DND-41 (cell line): ENCODE measurements around the gene ELMO2.

Source experiments
- ATAC-seq: fragments of 200-7000 bp; cut with Tn5 transposase; 3 replicates; pipeline ENCODE4 v1.9.1; 2021; ENCODE audit warnings: low read depth; ENCODE audit not compliant: insufficient read depth
- DNase-seq: peaks from one replicate; pipeline ENCODE4 v3.0.0-alpha.2; 2020
- H2AFZ ChIP-seq: 2 replicates; pipeline ENCODE4 v1.6.0; 2012; ENCODE audit warnings: low read depth, low read length
- H3K27ac ChIP-seq: 2 replicates; pipeline ENCODE4 v1.5.1; 2012; ENCODE audit warnings: low read length, inconsistent platforms
- H3K27me3 ChIP-seq: fragments of 200-600 bp; sonication (generic); 2 replicates; pipeline ENCODE4 v1.6.0; 2012; ENCODE audit warnings: low read length, mild to moderate bottlenecking, inconsistent platforms; ENCODE audit not compliant: insufficient read depth, poor library complexity
- H3K36me3 ChIP-seq: 2 replicates; pipeline ENCODE4 v1.5.1; 2012; ENCODE audit warnings: low read length, inconsistent platforms; ENCODE audit not compliant: insufficient read depth
- H3K4me1 ChIP-seq: 2 replicates; pipeline ENCODE4 v1.5.1; 2012; ENCODE audit warnings: mild to moderate bottlenecking, low read length; ENCODE audit not compliant: insufficient read depth
- H3K4me2 ChIP-seq: 2 replicates; pipeline ENCODE4 v1.6.0; 2012; ENCODE audit warnings: mild to moderate bottlenecking, moderate library complexity, low read length, inconsistent platforms; ENCODE audit not compliant: insufficient read depth
- H3K4me3 ChIP-seq, 2 experiments: fragments of 200-600 bp in 1 of 2; shearing (Covaris generic) in 1 of 2; 2 replicates each; pipeline ENCODE4 v1.5.1; 2012 to 2016; ENCODE audit warnings: inconsistent platforms in 2 of 2, low read length in 2 of 2, mild to moderate bottlenecking in 2 of 2, low read depth in 1 of 2, moderate library complexity in 1 of 2
- H3K79me2 ChIP-seq: 2 replicates; pipeline ENCODE4 v1.6.0; 2012; ENCODE audit warnings: low read length, inconsistent platforms; ENCODE audit not compliant: insufficient read depth
- H3K9ac ChIP-seq: 2 replicates; pipeline ENCODE4 v1.6.0; 2012; ENCODE audit warnings: low read depth, mild to moderate bottlenecking, inconsistent platforms, low read length, moderate library complexity
- H3K9me3 ChIP-seq: 2 replicates; pipeline ENCODE4 v1.5.1; 2012; ENCODE audit warnings: low read length, moderate library complexity, mild to moderate bottlenecking, inconsistent platforms; ENCODE audit not compliant: insufficient read depth, severe bottlenecking
- H4K20me1 ChIP-seq: 2 replicates; pipeline ENCODE4 v1.6.0; 2012; ENCODE audit warnings: low read length; ENCODE audit not compliant: insufficient read depth
- CTCF ChIP-seq: IDR thresholded peaks from 2 replicates; pipeline ENCODE4 v1.5.1; 2012; ENCODE audit warnings: borderline replicate concordance, low read length, moderate library complexity, mild to moderate bottlenecking; ENCODE audit not compliant: poor library complexity, severe bottlenecking; ENCODE audit errors: extremely low read depth
- EZH2 ChIP-seq: IDR thresholded peaks from 3 replicates; pipeline ENCODE4 v1.6.1; 2012; ENCODE audit warnings: borderline replicate concordance, low read depth, mild to moderate bottlenecking, moderate library complexity, low read length, inconsistent platforms; ENCODE audit not compliant: severe bottlenecking

The ELMO2 gene

GRCh38 chr20:46316984-46317684 lies 89.3 kb downstream of the ELMO2 start:
- no peak overlapping the region for H3K4me3 ChIP-seq
- H3K79me2 ChIP-seq = no peaks in the 10 kb centered on the region
- TF ChIP-seq CTCF (no peak), EZH2 (no peak)
- no peak overlapping the region for H2AFZ ChIP-seq
- DNase-seq (no peak), ATAC-seq (no peak)
- H3K27me3 ChIP-seq = peaks cover 8% of the 10 kb centered on the region
- peaks cover 8% of the 10 kb centered on the region; the same call in 1 of the 2 replicates for H4K20me1 ChIP-seq
- no peaks in the 10 kb centered on the region for H3K36me3 ChIP-seq
- H3K27ac ChIP-seq = no peak overlapping the region
- H3K9ac ChIP-seq = no peak overlapping the region
- no peaks in the 10 kb centered on the region for H3K4me1 ChIP-seq
- no peaks in the 10 kb centered on the region for H3K9me3 ChIP-seq
- no peak overlapping the region for H3K4me2 ChIP-seq
